Neural cell (in vitro differentiated cells): ENCODE results near the gene ATP6AP1. TPM values are rescaled to one million over a fixed set of nuclear protein-coding genes. Genes with fewer than 3 reads are reported as not detected.

Experiments
- H2AFZ ChIP-seq: fragments of 200-600, 300-800 bp; sonication (generic), shearing (Covaris generic); 2 replicates; pipeline ENCODE4 v1.6.0; 2014; ENCODE audit warnings: low read depth, mild to moderate bottlenecking, antibody characterized with exemption, low read length, moderate library complexity
- H3F3A ChIP-seq: fragments of 200-600 bp; shearing (Covaris generic); 2 replicates; pipeline ENCODE4 v1.6.1; 2016; ENCODE audit warnings: mild to moderate bottlenecking, moderate library complexity, mixed read lengths, antibody characterized with exemption, low read length; ENCODE audit not compliant: insufficient read depth, poor library complexity, severe bottlenecking
- H3K27ac ChIP-seq: fragments of 200-600, 300-800 bp; sonication (generic), shearing (Covaris generic); 2 replicates; pipeline ENCODE4 v1.5.1; 2014; ENCODE audit warnings: mild to moderate bottlenecking, low read length, moderate library complexity
- H3K27me3 ChIP-seq: fragments of 300-800, 200-600 bp; sonication (generic), shearing (Covaris generic); 2 replicates; pipeline ENCODE4 v1.6.0; 2014; ENCODE audit warnings: mild to moderate bottlenecking, low read depth, low read length, moderate library complexity; ENCODE audit not compliant: insufficient read depth
- H3K36me3 ChIP-seq: fragments of 300-800, 200-600 bp; sonication (generic), shearing (Covaris generic); 2 replicates; pipeline ENCODE4 v1.5.1; 2014; ENCODE audit warnings: mild to moderate bottlenecking, antibody characterized with exemption, low read length, moderate library complexity; ENCODE audit not compliant: insufficient read depth
- H3K4me2 ChIP-seq: fragments of 300-800, 200-600 bp; sonication (generic), shearing (Covaris generic); 2 replicates; pipeline ENCODE4 v1.6.0; 2014; ENCODE audit warnings: mild to moderate bottlenecking, low read length
- H3K4me3 ChIP-seq: fragments of 300-800, 200-600 bp; sonication (generic), shearing (Covaris generic); 2 replicates; pipeline ENCODE4 v1.5.1; 2014; ENCODE audit warnings: mild to moderate bottlenecking, low read length, moderate library complexity
- H3K79me2 ChIP-seq: fragments of 200-600 bp; shearing (Covaris generic); replicated peaks from 2 replicates; pipeline ENCODE4 v1.6.0; 2014; ENCODE audit warnings: mild to moderate bottlenecking, low read length, moderate library complexity; ENCODE audit not compliant: insufficient read depth
- H3K9ac ChIP-seq: fragments of 300-800, 200-600 bp; sonication (generic), shearing (Covaris generic); 2 replicates; pipeline ENCODE4 v1.6.1; 2016; ENCODE audit warnings: mild to moderate bottlenecking, low read length, mixed read lengths
- H3K9me2 ChIP-seq: fragments of 200-600 bp; shearing (Covaris generic); 2 replicates; pipeline ENCODE4 v1.6.1; 2016; ENCODE audit warnings: mild to moderate bottlenecking, low read length, mixed read lengths; ENCODE audit not compliant: insufficient read depth
- H3K9me3 ChIP-seq: fragments of 200-600, 300-800 bp; sonication (generic), shearing (Covaris generic); 2 replicates; pipeline ENCODE4 v1.6.1; 2016; ENCODE audit warnings: mild to moderate bottlenecking, mixed run types, low read length, moderate library complexity, mixed read lengths
- H4K20me1 ChIP-seq: fragments of 200-600 bp; shearing (Covaris generic); 2 replicates; pipeline ENCODE4 v1.6.1; 2016; ENCODE audit warnings: mild to moderate bottlenecking, mixed run types; ENCODE audit not compliant: insufficient read depth
- EP300 ChIP-seq: fragments of 450-650 bp; conservative IDR thresholded peaks from 2 replicates; pipeline ENCODE4 v1.6.1; 2014; ENCODE audit warnings: antibody characterized with exemption, mild to moderate bottlenecking, moderate library complexity; ENCODE audit not compliant: poor library complexity, severe bottlenecking
- EZH2 ChIP-seq: fragments of 200-600, 300-800 bp; shearing (Covaris generic), sonication (generic); IDR thresholded peaks from 2 replicates; pipeline ENCODE4 v1.6.1; 2014; ENCODE audit warnings: antibody characterized with exemption, low read length, borderline replicate concordance, mild to moderate bottlenecking; ENCODE audit not compliant: insufficient read depth, poor library complexity, severe bottlenecking
- MXI1 ChIP-seq: fragments of 450-650 bp; conservative IDR thresholded peaks from 2 replicates; pipeline ENCODE4 v1.6.1; 2014; ENCODE audit warnings: antibody characterized with exemption, mild to moderate bottlenecking; ENCODE audit not compliant: poor library complexity, severe bottlenecking
- POLR2AphosphoS5 ChIP-seq: IDR thresholded peaks from 2 replicates; pipeline ENCODE4 v1.6.1; 2012
- RAD21 ChIP-seq: fragments of 450-650 bp; conservative IDR thresholded peaks from 2 replicates; pipeline ENCODE4 v1.6.1; 2014; ENCODE audit warnings: antibody characterized with exemption, mild to moderate bottlenecking, moderate library complexity
- SMC3 ChIP-seq: fragments of 450-650 bp; conservative IDR thresholded peaks from 2 replicates; pipeline ENCODE4 v1.6.1; 2014; ENCODE audit warnings: antibody characterized with exemption, mild to moderate bottlenecking, moderate library complexity; ENCODE audit not compliant: poor library complexity
- TAF1 ChIP-seq: IDR thresholded peaks from 2 replicates; pipeline ENCODE4 v1.6.1; 2012; ENCODE audit warnings: low read depth
- polyA plus RNA-seq: library from polyadenylated mRNA; depleted of rRNA; stranded (reverse); fragments of >200 nt; gene quantifications from 2 replicates; pipeline ENCODE4 v1.2.3, GENCODE V29; 2014
- TF ChIP-seq, protein P1 (sequence below): fragments of 450-650 bp; IDR thresholded peaks from 2 replicates; pipeline ENCODE4 v1.5.1; 2014; ENCODE audit warnings: antibody characterized with exemption, mild to moderate bottlenecking, moderate library complexity; ENCODE audit not compliant: poor library complexity, severe bottlenecking
- TF ChIP-seq, protein P2 (sequence below): IDR thresholded peaks from 2 replicates; pipeline ENCODE4 v1.6.1; 2012; ENCODE audit warnings: borderline replicate concordance

Gene ATP6AP1
- polyA plus RNA-seq, 1 donor from 2014 or later: 126 TPM

DNA sequence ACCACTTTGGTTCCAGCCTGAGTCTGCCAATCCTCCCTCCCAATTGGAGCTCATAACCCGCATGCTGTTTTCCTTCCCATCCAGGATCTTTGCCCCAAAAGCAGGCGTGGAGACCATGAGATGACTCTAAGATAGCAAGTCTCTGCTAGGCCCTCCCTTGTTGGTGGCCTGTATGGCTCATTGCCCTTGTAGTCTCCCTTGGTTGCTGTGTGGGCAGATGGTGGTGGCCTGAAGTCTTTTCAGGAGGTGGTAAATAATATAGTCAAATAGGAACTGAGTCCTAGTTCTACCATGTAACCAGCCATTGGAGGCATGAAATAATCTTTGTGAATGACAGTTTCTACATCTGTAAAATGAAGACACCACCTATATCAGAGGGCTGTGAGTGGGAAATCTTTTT is 1.2 kb downstream of the ATP6AP1 start:
- peaks cover 12% of the 10 kb centered on the region for H3K79me2 ChIP-seq
- no peaks in the 10 kb centered on the region for H3K36me3 ChIP-seq
- H3K4me3 ChIP-seq: peak overlapping the region; percentile 77
- no peak overlapping the region for H3K27ac ChIP-seq
- H3K4me2 ChIP-seq: peak overlapping the region; percentile 80
- H2AFZ ChIP-seq: no peak overlapping the region
- H4K20me1 ChIP-seq: no peaks in the 10 kb centered on the region
- H3K27me3 ChIP-seq: no peaks in the 10 kb centered on the region
- no peaks in the 10 kb centered on the region for H3F3A ChIP-seq
- no peaks in the 10 kb centered on the region for H3K9me3 ChIP-seq
- H3K9me2 ChIP-seq: no peaks in the 10 kb centered on the region
- TF ChIP-seq RAD21 (no peak), POLR2AphosphoS5 (no peak), SMC3 (no peak), TAF1 (no peak), EZH2 (no peak), EP300 (no peak), MXI1 (no peak)
- TF ChIP-seq, protein P1, sequence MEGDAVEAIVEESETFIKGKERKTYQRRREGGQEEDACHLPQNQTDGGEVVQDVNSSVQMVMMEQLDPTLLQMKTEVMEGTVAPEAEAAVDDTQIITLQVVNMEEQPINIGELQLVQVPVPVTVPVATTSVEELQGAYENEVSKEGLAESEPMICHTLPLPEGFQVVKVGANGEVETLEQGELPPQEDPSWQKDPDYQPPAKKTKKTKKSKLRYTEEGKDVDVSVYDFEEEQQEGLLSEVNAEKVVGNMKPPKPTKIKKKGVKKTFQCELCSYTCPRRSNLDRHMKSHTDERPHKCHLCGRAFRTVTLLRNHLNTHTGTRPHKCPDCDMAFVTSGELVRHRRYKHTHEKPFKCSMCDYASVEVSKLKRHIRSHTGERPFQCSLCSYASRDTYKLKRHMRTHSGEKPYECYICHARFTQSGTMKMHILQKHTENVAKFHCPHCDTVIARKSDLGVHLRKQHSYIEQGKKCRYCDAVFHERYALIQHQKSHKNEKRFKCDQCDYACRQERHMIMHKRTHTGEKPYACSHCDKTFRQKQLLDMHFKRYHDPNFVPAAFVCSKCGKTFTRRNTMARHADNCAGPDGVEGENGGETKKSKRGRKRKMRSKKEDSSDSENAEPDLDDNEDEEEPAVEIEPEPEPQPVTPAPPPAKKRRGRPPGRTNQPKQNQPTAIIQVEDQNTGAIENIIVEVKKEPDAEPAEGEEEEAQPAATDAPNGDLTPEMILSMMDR: no peak
- TF ChIP-seq, protein P2, sequence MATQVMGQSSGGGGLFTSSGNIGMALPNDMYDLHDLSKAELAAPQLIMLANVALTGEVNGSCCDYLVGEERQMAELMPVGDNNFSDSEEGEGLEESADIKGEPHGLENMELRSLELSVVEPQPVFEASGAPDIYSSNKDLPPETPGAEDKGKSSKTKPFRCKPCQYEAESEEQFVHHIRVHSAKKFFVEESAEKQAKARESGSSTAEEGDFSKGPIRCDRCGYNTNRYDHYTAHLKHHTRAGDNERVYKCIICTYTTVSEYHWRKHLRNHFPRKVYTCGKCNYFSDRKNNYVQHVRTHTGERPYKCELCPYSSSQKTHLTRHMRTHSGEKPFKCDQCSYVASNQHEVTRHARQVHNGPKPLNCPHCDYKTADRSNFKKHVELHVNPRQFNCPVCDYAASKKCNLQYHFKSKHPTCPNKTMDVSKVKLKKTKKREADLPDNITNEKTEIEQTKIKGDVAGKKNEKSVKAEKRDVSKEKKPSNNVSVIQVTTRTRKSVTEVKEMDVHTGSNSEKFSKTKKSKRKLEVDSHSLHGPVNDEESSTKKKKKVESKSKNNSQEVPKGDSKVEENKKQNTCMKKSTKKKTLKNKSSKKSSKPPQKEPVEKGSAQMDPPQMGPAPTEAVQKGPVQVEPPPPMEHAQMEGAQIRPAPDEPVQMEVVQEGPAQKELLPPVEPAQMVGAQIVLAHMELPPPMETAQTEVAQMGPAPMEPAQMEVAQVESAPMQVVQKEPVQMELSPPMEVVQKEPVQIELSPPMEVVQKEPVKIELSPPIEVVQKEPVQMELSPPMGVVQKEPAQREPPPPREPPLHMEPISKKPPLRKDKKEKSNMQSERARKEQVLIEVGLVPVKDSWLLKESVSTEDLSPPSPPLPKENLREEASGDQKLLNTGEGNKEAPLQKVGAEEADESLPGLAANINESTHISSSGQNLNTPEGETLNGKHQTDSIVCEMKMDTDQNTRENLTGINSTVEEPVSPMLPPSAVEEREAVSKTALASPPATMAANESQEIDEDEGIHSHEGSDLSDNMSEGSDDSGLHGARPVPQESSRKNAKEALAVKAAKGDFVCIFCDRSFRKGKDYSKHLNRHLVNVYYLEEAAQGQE: no peak
- no peak overlapping the region for H3K9ac ChIP-seq

DNA sequence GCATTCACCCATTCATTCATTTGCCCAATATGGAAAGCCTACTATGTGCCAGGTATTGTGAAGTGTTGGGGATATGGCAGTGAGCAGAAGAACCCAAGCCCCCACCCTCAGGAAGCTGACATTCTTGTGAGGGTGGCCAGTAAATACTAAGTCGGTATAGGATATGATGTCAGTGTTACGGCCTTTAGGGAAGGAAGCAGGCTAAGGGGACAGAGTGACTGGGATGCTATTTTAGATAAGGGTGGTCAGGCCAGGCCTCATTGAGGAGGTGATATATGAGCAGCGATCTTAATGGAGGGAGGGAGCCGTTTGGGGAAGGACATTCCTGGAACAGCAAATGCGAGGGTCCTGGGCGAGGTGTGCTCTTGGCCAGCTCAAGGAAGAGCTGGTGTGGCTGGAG is 2.0 kb downstream of the ATP6AP1 start:
- Histone ChIP-seq H3K4me3 (peak overlapping the region; percentile 30), H3K9me2 (no peaks in the 10 kb centered on the region), H3K27ac (no peak overlapping the region), H3K27me3 (no peaks in the 10 kb centered on the region), H2AFZ (no peak overlapping the region), H3K79me2 (peaks cover 12% of the 10 kb centered on the region), H3K9ac (no peak overlapping the region), H3K4me2 (no peak overlapping the region), H4K20me1 (no peaks in the 10 kb centered on the region), H3K36me3 (no peaks in the 10 kb centered on the region), H3K9me3 (no peaks in the 10 kb centered on the region), H3F3A (no peaks in the 10 kb centered on the region)
- TF ChIP-seq RAD21 (no peak), MXI1 (no peak), POLR2AphosphoS5 (no peak), TAF1 (no peak), SMC3 (no peak), EP300 (no peak), EZH2 (no peak)
- TF ChIP-seq, protein P1: no peak
- TF ChIP-seq, protein P2: no peak
